ENCODE results near the gene WDR47.

GRCh38 chr1:109083923-109084322, 42.0 kb upstream of the WDR47 start:
- no peak for TF ChIP-seq MAX (IDR thresholded peaks at IDR 0.05)
- TF ChIP-seq JUND (IDR thresholded peaks at IDR 0.05), result no peak
- TF ChIP-seq TAF1 (conservative IDR thresholded peaks at IDR 0.05), result no peak
- TF ChIP-seq CTCF (IDR thresholded peaks at IDR 0.05; ENCODE audit: low read depth, low read length, missing input control), result no peak
- TF ChIP-seq, protein P1, sequence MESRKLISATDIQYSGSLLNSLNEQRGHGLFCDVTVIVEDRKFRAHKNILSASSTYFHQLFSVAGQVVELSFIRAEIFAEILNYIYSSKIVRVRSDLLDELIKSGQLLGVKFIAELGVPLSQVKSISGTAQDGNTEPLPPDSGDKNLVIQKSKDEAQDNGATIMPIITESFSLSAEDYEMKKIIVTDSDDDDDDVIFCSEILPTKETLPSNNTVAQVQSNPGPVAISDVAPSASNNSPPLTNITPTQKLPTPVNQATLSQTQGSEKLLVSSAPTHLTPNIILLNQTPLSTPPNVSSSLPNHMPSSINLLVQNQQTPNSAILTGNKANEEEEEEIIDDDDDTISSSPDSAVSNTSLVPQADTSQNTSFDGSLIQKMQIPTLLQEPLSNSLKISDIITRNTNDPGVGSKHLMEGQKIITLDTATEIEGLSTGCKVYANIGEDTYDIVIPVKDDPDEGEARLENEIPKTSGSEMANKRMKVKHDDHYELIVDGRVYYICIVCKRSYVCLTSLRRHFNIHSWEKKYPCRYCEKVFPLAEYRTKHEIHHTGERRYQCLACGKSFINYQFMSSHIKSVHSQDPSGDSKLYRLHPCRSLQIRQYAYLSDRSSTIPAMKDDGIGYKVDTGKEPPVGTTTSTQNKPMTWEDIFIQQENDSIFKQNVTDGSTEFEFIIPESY (IDR thresholded peaks at IDR 0.05), result no peak
- TF ChIP-seq GABPA (IDR thresholded peaks at IDR 0.05 in 1 of 2, conservative IDR thresholded peaks at IDR 0.05 in 1 of 2), result no peak
- no peak for TF ChIP-seq YY1 (IDR thresholded peaks at IDR 0.05)
- TF ChIP-seq RAD21 (IDR thresholded peaks at IDR 0.05), result no peak
- TF ChIP-seq FOXA2 (IDR thresholded peaks at IDR 0.05), result no peak
- TF ChIP-seq HNF4A (conservative IDR thresholded peaks at IDR 0.05), result no peak
- no peak for TF ChIP-seq ATF3 (IDR thresholded peaks at IDR 0.05)
- no peak for TF ChIP-seq FOXA1 (IDR thresholded peaks at IDR 0.05)
- TF ChIP-seq, protein P2, sequence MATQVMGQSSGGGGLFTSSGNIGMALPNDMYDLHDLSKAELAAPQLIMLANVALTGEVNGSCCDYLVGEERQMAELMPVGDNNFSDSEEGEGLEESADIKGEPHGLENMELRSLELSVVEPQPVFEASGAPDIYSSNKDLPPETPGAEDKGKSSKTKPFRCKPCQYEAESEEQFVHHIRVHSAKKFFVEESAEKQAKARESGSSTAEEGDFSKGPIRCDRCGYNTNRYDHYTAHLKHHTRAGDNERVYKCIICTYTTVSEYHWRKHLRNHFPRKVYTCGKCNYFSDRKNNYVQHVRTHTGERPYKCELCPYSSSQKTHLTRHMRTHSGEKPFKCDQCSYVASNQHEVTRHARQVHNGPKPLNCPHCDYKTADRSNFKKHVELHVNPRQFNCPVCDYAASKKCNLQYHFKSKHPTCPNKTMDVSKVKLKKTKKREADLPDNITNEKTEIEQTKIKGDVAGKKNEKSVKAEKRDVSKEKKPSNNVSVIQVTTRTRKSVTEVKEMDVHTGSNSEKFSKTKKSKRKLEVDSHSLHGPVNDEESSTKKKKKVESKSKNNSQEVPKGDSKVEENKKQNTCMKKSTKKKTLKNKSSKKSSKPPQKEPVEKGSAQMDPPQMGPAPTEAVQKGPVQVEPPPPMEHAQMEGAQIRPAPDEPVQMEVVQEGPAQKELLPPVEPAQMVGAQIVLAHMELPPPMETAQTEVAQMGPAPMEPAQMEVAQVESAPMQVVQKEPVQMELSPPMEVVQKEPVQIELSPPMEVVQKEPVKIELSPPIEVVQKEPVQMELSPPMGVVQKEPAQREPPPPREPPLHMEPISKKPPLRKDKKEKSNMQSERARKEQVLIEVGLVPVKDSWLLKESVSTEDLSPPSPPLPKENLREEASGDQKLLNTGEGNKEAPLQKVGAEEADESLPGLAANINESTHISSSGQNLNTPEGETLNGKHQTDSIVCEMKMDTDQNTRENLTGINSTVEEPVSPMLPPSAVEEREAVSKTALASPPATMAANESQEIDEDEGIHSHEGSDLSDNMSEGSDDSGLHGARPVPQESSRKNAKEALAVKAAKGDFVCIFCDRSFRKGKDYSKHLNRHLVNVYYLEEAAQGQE (IDR thresholded peaks at IDR 0.05), result no peak
